GM23338 (cell line): ENCODE measurements around the gene FCRL1. TPM values are rescaled to one million over a fixed set of nuclear protein-coding genes. Genes with fewer than 3 reads are reported as not detected.

ENCODE experiments used
- ATAC-seq: fragments of 200-7000 bp; cut with Tn5 transposase; 3 replicates; pipeline ENCODE4 v1.9.1; 2020
- DNase-seq: peaks from one replicate; pipeline ENCODE4 v3.0.0-alpha.2; 2015; ENCODE audit warnings: low spot score
- H2AFZ ChIP-seq: fragments of 200-600 bp; sonication (generic); 2 replicates; pipeline ENCODE4 v1.8.0; 2016; ENCODE audit warnings: antibody characterized with exemption, mild to moderate bottlenecking, moderate library complexity
- H3F3A ChIP-seq: fragments of 200-600 bp; sonication (generic); replicated peaks from 2 replicates; pipeline ENCODE4 v1.8.0; 2017; ENCODE audit warnings: antibody characterized with exemption, mixed run types, low read depth
- H3K27ac ChIP-seq: fragments of 200-600 bp; sonication (generic); 2 replicates; pipeline ENCODE4 v1.6.1; 2016; ENCODE audit warnings: low read depth
- H3K27me3 ChIP-seq: fragments of 200-600 bp; sonication (generic); 2 replicates; pipeline ENCODE4 v1.8.0; 2016; ENCODE audit warnings: mild to moderate bottlenecking, mixed run types, moderate library complexity; ENCODE audit not compliant: insufficient read depth
- H3K36me3 ChIP-seq: fragments of 200-600 bp; sonication (generic); 2 replicates; pipeline ENCODE4 v1.8.0; 2016; ENCODE audit warnings: mild to moderate bottlenecking; ENCODE audit not compliant: insufficient read depth
- H3K4me1 ChIP-seq: fragments of 200-600 bp; sonication (generic); 2 replicates; pipeline ENCODE4 v1.8.0; 2016; ENCODE audit warnings: mild to moderate bottlenecking, moderate library complexity; ENCODE audit not compliant: insufficient read depth
- H3K4me2 ChIP-seq: fragments of 200-600 bp; sonication (generic); 2 replicates; pipeline ENCODE4 v1.7.1; 2017; ENCODE audit warnings: mixed run types
- H3K4me3 ChIP-seq: fragments of 200-600 bp; sonication (generic); 2 replicates; pipeline ENCODE4 v1.6.1; 2016; ENCODE audit warnings: mixed run types
- H3K79me2 ChIP-seq: fragments of 200-600 bp; sonication (generic); replicated peaks from 2 replicates; pipeline ENCODE4 v1.8.0; 2017; ENCODE audit warnings: mild to moderate bottlenecking; ENCODE audit not compliant: insufficient read depth
- H3K9me2 ChIP-seq: fragments of 200-600 bp; sonication (generic); 2 replicates; pipeline ENCODE4 v1.8.0; 2017; ENCODE audit not compliant: insufficient read depth
- H4K20me1 ChIP-seq: fragments of 200-600 bp; sonication (generic); replicated peaks from 2 replicates; pipeline ENCODE4 v1.8.0; 2017; ENCODE audit warnings: mild to moderate bottlenecking; ENCODE audit not compliant: insufficient read depth
- H3K27ac Mint-ChIP-seq: 2 replicates; pipeline ENCODE4 v1.8.0; 2020; ENCODE audit warnings: inconsistent platforms, mild to moderate bottlenecking, moderate library complexity, mixed read lengths
- H3K27me3 Mint-ChIP-seq: 3 replicates; pipeline ENCODE4 v1.8.0; 2022; ENCODE audit warnings: low read depth, mild to moderate bottlenecking, moderate library complexity, mixed read lengths, inconsistent platforms; ENCODE audit not compliant: insufficient read depth, poor library complexity
- H3K36me3 Mint-ChIP-seq: 3 replicates; pipeline ENCODE4 v1.8.0; 2021; ENCODE audit warnings: low read depth, mild to moderate bottlenecking, inconsistent platforms, moderate library complexity, mixed read lengths
- H3K4me1 Mint-ChIP-seq: 3 replicates; pipeline ENCODE4 v1.8.0; 2020; ENCODE audit warnings: mild to moderate bottlenecking, inconsistent platforms, mixed read lengths
- H3K4me3 Mint-ChIP-seq: 3 replicates; pipeline ENCODE4 v1.8.0; 2021; ENCODE audit warnings: moderate library complexity, mild to moderate bottlenecking, inconsistent platforms, mixed read lengths
- H3K9me3 Mint-ChIP-seq: 3 replicates; pipeline ENCODE4 v1.8.0; 2020; ENCODE audit warnings: moderate library complexity, mild to moderate bottlenecking, inconsistent platforms, mixed read lengths
- CREB1 ChIP-seq: fragments of 250-450 bp; sonication (Bioruptor Pico); IDR thresholded peaks from 2 replicates; pipeline ENCODE4 v1.5.0; 2020; ENCODE audit warnings: low read depth, mild to moderate bottlenecking, moderate library complexity
- ETS1 ChIP-seq: IDR thresholded peaks from 2 replicates; pipeline ENCODE4 v1.6.1; 2016; ENCODE audit warnings: antibody characterized with exemption
- EZH2 ChIP-seq: fragments of 200-600 bp; sonication (generic); IDR thresholded peaks from one replicate; pipeline ENCODE4 v1.8.0; 2017; ENCODE audit warnings: antibody characterized with exemption, mild to moderate bottlenecking, low read depth; ENCODE audit not compliant: unreplicated experiment
- JUNB ChIP-seq: IDR thresholded peaks from one replicate; pipeline ENCODE4 v1.6.1; 2016; ENCODE audit warnings: antibody characterized with exemption; ENCODE audit not compliant: unreplicated experiment
- NANOG ChIP-seq: IDR thresholded peaks from 2 replicates; pipeline ENCODE4 v1.6.1; 2016; ENCODE audit warnings: antibody characterized with exemption, borderline replicate concordance
- POLR2AphosphoS5 ChIP-seq: IDR thresholded peaks from 2 replicates; pipeline ENCODE4 v1.6.1; 2016; ENCODE audit warnings: antibody characterized with exemption, low read depth
- STAT1 ChIP-seq: IDR thresholded peaks from one replicate; pipeline ENCODE4 v1.6.1; 2016; ENCODE audit warnings: antibody characterized with exemption; ENCODE audit not compliant: unreplicated experiment
- ZNF114 ChIP-seq: fragments of 250-450 bp; sonication (Bioruptor Pico); IDR thresholded peaks from 2 replicates; pipeline ENCODE4 v1.5.0; 2020; ENCODE audit warnings: mild to moderate bottlenecking, moderate library complexity
- long read RNA-seq: library from polyadenylated mRNA; unstranded; transcript quantifications from one replicate; pipeline ENCODE4 v2.0.0, GENCODE V29; 2020; ENCODE audit not compliant: unreplicated experiment
- polyA plus RNA-seq: library from polyadenylated mRNA; unstranded; fragments of >200 nt; fragmentation: Nextera tagmentation; extraction: Ambion mirVana; gene quantifications from 2 replicates; pipeline ENCODE4 v1.2.1, GENCODE V29; 2016
- total RNA-seq: library from RNA; depleted of rRNA; stranded (reverse); fragments of >200 nt; shearing (Covaris generic); gene quantifications from 2 replicates; pipeline ENCODE4 v1.2.3, GENCODE V29; 2014; rRNA removed
- TF ChIP-seq, protein P1 (sequence below): fragments of 250-450 bp; sonication (Bioruptor Pico); IDR thresholded peaks from 2 replicates; pipeline ENCODE4 v1.5.0; 2020; ENCODE audit warnings: mild to moderate bottlenecking, moderate library complexity
- TF ChIP-seq, protein P2 (sequence below), 2 experiments: fragments of 200-600 bp in 1 of 2; sonication (generic) in 1 of 2; conservative IDR thresholded peaks; 2 replicates each; pipeline versions ENCODE4 v1.5.1 to v1.6.1; 2016 to 2017; ENCODE audit warnings: antibody characterized with exemption in 2 of 2, low read depth in 2 of 2, mild to moderate bottlenecking in 2 of 2, moderate library complexity in 1 of 2

Gene FCRL1
- total RNA-seq (not detected in 2 replicates), polyA plus RNA-seq (not detected in 2 replicates)
- long read RNA-seq, result 0 reads

DNA sequence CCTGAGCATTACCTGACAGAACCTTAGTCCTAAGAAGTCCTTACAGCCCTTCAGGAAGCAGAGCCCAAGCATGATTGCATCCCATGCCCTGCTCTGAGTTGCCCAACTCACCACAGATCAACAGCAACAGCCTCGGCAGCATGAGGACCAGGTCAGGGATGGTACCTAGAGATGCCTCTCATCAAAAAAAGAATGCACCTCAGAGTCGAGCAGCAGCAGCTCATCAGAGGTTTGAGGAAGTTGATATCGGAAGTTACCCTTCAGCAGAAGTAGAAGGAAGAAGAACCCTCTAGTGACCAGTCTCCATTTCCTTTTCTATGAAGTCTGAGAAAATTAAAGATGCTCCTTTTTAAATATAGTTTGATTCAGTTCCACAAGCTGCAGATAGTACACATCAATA lies at the start of gene FCRL1:
FCRL1 (minus strand) TSS at position 225 of the 400 bp plus-strand sequence; CDS start at position 142, 83 bp downstream.
- no peak within 1 kb of the TSS for H2AFZ ChIP-seq
- Mint-ChIP-seq H3K9me3 (no peaks in the 10 kb centered on the region), H3K36me3 (no peaks in the 10 kb centered on the region), H3K27me3 (no peaks in the 10 kb centered on the region), H3K4me1 (no peaks in the 10 kb centered on the region), H3K27ac (no peak within 1 kb of the TSS), H3K4me3 (no peak within 1 kb of the TSS)
- H3K9me2 ChIP-seq, result 0 out of 2 replicates have a peak, but pooled peaks cover 5% of the 10 kb centered on the region
- ATAC-seq, result no peak
- H3F3A ChIP-seq, result no peaks in the 10 kb centered on the region
- H3K79me2 ChIP-seq, result no peaks in the 10 kb centered on the region
- DNase-seq, result no peak
- no peak for TF ChIP-seq POLR2AphosphoS5
- no peak for TF ChIP-seq ZNF114 (CRISPR knock-in tag)
- TF ChIP-seq, protein P1, sequence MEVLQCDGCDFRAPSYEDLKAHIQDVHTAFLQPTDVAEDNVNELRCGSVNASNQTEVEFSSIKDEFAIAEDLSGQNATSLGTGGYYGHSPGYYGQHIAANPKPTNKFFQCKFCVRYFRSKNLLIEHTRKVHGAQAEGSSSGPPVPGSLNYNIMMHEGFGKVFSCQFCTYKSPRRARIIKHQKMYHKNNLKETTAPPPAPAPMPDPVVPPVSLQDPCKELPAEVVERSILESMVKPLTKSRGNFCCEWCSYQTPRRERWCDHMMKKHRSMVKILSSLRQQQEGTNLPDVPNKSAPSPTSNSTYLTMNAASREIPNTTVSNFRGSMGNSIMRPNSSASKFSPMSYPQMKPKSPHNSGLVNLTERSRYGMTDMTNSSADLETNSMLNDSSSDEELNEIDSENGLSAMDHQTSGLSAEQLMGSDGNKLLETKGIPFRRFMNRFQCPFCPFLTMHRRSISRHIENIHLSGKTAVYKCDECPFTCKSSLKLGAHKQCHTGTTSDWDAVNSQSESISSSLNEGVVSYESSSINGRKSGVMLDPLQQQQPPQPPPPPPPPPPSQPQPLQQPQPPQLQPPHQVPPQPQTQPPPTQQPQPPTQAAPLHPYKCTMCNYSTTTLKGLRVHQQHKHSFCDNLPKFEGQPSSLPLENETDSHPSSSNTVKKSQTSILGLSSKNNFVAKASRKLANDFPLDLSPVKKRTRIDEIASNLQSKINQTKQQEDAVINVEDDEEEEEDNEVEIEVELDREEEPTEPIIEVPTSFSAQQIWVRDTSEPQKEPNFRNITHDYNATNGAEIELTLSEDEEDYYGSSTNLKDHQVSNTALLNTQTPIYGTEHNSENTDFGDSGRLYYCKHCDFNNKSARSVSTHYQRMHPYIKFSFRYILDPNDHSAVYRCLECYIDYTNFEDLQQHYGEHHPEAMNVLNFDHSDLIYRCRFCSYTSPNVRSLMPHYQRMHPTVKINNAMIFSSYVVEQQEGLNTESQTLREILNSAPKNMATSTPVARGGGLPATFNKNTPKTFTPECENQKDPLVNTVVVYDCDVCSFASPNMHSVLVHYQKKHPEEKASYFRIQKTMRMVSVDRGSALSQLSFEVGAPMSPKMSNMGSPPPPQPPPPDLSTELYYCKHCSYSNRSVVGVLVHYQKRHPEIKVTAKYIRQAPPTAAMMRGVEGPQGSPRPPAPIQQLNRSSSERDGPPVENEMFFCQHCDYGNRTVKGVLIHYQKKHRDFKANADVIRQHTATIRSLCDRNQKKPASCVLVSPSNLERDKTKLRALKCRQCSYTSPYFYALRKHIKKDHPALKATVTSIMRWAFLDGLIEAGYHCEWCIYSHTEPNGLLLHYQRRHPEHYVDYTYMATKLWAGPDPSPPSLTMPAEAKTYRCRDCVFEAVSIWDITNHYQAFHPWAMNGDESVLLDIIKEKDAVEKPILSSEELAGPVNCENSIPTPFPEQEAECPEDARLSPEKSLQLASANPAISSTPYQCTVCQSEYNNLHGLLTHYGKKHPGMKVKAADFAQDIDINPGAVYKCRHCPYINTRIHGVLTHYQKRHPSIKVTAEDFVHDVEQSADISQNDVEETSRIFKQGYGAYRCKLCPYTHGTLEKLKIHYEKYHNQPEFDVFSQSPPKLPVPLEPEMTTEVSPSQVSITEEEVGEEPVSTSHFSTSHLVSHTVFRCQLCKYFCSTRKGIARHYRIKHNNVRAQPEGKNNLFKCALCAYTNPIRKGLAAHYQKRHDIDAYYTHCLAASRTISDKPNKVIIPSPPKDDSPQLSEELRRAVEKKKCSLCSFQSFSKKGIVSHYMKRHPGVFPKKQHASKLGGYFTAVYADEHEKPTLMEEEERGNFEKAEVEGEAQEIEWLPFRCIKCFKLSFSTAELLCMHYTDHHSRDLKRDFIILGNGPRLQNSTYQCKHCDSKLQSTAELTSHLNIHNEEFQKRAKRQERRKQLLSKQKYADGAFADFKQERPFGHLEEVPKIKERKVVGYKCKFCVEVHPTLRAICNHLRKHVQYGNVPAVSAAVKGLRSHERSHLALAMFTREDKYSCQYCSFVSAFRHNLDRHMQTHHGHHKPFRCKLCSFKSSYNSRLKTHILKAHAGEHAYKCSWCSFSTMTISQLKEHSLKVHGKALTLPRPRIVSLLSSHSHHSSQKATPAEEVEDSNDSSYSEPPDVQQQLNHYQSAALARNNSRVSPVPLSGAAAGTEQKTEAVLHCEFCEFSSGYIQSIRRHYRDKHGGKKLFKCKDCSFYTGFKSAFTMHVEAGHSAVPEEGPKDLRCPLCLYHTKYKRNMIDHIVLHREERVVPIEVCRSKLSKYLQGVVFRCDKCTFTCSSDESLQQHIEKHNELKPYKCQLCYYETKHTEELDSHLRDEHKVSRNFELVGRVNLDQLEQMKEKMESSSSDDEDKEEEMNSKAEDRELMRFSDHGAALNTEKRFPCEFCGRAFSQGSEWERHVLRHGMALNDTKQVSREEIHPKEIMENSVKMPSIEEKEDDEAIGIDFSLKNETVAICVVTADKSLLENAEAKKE (CRISPR knock-in tag), result no peak
- H3K4me3 ChIP-seq, result no peak within 1 kb of the TSS
- no peaks in the 10 kb centered on the region for H3K4me1 ChIP-seq
- H3K27ac ChIP-seq, result no peak within 1 kb of the TSS
- H3K4me2 ChIP-seq, result no peak within 1 kb of the TSS
- H3K27me3 ChIP-seq, result no peaks in the 10 kb centered on the region
- H4K20me1 ChIP-seq, result no peaks in the 10 kb centered on the region
- no peaks in the 10 kb centered on the region for H3K36me3 ChIP-seq

DNA sequence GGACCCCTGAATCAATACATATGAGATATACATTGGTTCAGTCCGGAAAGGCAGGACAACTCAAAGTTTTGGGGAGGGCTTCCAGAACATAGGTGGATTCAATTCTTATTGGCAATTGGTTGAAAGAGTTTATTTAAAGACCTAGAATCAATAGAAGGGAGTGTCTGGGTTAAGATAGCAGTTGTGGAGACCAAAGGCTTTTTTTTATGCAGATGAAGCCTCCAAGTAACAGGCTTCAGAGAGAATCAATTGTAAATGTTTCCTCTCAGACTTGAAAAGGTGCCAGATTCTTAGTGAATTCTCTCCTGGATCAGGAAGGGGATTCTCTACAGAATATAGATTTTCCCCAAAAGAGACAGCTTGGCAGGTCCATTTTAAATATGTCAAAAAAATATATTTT lies 48.7 kb upstream of the FCRL1 start:
- Histone ChIP-seq H3K36me3 (no peaks in the 10 kb centered on the region), H3F3A (no peaks in the 10 kb centered on the region), H4K20me1 (no peaks in the 10 kb centered on the region), H3K27ac (no peak overlapping the region), H3K4me3 (0 out of 2 replicates have a peak overlapping the region, but pooled peaks have one; percentile 18), H3K27me3 (no peaks in the 10 kb centered on the region), H3K9me2 (0 out of 2 replicates have a peak, but pooled peaks cover 4% of the 10 kb centered on the region), H3K4me2 (peak overlapping the region; percentile 53), H3K79me2 (no peaks in the 10 kb centered on the region), H3K4me1 (peaks cover 29% of the 10 kb centered on the region), H2AFZ (no peak overlapping the region)
- ATAC-seq (no peak; the same call in 2 of the 3 replicates), DNase-seq (peak; percentile 6)
- TF ChIP-seq STAT1 (no peak), JUNB (no peak), POLR2AphosphoS5 (no peak), CREB1 (no peak), EZH2 (no peak), ZNF114 (CRISPR knock-in tag) (no peak), NANOG (no peak), ETS1 (no peak)
- TF ChIP-seq, protein P2, sequence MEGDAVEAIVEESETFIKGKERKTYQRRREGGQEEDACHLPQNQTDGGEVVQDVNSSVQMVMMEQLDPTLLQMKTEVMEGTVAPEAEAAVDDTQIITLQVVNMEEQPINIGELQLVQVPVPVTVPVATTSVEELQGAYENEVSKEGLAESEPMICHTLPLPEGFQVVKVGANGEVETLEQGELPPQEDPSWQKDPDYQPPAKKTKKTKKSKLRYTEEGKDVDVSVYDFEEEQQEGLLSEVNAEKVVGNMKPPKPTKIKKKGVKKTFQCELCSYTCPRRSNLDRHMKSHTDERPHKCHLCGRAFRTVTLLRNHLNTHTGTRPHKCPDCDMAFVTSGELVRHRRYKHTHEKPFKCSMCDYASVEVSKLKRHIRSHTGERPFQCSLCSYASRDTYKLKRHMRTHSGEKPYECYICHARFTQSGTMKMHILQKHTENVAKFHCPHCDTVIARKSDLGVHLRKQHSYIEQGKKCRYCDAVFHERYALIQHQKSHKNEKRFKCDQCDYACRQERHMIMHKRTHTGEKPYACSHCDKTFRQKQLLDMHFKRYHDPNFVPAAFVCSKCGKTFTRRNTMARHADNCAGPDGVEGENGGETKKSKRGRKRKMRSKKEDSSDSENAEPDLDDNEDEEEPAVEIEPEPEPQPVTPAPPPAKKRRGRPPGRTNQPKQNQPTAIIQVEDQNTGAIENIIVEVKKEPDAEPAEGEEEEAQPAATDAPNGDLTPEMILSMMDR (conservative IDR thresholded peaks at IDR 0.05; ENCODE audit: low read depth in 2 of 2), result no peak
- Mint-ChIP-seq H3K27ac (no peak overlapping the region), H3K4me1 (peaks cover 18% of the 10 kb centered on the region), H3K9me3 (peaks cover 6% of the 10 kb centered on the region; the same call in 2 of the 3 replicates), H3K27me3 (no peaks in the 10 kb centered on the region), H3K36me3 (peaks cover 4% of the 10 kb centered on the region; the same call in 2 of the 3 replicates), H3K4me3 (no peak overlapping the region)
